GM19023 (cell line): ENCODE measurements around the gene IQUB.
"Not testable (repeated sequence)": the region's sequence is repeated elsewhere in the genome, so short reads cannot be mapped to it uniquely, and the experiment has no call there.

ENCODE experiments used
- ATAC-seq: cut with Tn5 transposase; IDR thresholded peaks from one replicate; pipeline ENCODE4 v1.9.1; 2021; ENCODE audit warnings: mild to moderate bottlenecking, moderate library complexity; ENCODE audit not compliant: unreplicated experiment

IQUB gene

DNA sequence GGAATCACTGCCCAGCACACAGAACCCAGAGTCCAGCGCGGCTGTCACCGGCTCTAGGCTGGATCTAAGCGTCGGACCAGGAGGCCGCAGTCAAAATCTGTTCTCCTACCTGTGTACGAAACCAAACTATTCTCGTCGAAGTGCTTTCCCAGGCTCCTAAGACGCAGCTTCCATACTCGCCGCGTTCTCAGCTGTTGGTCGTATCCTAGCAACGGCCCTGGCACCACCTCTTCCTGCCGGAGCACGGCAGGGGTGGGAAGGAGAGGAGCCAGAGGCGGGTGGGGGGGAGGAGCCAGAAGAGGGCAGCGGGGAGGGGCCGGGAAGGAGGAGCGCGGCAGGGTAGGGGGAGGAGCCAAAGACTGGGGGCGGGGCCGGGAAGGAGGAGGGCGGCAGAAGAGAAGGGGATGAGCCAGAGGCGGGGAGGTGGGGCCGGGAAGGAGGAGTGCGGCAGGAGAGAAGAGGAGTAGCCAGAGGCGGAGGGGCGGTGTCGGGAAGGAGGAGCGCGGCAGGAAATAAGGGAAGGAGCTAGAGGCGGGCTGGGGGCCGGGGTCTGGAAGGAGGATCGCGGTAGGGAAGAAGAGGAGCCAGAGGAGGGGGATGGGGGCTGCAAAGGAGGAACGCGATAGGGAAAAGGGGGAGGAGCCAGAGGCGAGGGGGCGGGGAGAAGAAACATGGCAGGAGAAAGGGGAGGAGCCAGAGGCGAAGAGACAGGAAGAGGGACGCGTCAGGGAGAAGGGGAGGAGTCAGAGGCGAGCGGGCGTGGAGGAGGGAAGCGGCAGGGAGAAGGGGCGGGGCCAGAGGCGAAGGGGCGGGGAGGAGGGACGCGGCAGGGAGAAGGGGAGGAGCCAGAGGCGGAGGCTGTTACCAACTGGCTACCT, at the start of gene IQUB:
Gene IQUB, minus strand, starts transcription at position 213 of the 878 bp plus-strand sequence. CDS start 22,255 bp downstream, outside the sequence.
- peak; percentile 82 for ATAC-seq

DNA sequence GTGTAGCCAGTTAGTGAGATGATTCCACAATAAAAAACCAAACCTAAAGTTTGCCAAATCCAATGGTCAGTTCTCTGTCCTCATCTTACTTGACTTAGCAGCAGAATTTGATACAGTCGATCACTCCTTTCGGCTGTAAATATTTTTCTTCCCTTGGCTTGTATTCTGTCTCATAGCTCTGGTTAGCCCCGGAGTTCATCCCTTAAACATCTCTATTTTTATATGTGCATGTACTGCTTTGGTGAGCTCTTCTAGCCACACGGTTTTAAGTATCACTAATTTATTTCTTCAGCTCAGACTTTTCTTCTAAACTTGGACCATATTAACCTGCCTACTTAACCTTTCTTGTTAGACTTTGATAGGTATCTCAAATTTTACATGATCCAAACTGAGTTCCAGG, 49.4 kb upstream of the IQUB start:
- no peak for ATAC-seq

DNA sequence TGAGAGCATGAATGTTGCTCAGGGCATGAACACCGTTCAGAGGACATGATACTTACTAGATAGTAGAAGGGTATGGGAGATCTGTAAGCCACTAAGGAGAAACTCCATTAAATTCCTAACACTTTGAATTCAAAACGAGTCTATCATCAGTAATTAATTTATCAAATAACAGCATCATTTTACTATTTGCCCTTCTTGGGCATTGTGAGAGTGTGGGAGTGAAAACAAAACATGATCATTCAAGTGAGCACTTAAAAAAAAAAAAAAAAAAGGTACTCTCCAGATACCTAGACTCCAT, 46.7 kb upstream of the IQUB start:
- ATAC-seq: no peak

DNA sequence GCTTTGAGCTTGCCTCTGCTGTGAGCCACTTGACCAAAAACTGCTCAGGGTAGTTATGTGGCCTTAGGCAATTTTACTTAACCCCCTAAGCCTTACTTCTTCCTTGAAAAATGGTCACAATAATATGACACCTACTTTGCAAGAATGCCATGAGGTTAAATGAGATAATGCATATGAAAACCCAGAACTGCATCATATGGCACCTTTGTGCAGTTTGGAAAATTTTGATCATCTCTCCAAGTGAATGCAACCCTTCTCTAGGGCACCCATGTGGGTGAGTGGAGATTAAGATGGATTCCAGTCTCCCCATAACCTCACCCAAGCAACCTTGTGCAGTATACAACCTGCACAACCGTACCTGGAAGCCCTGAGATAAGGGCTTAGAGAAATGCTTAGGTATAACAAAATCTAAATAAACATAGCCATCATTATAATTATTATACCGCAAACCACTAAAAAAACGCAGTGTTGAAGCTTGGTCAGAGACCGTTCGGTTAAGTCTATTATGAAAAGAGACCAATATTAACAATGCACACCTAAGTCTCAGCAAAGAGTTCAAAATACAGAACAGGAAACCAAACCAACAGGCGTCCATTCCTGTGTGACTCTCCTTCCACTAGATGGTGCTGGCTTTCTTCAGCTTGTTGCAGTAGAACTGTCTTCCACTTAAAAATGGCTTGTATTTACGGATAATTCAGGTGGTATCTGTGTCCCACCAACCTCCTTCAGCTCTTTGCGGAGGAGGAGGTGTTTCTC, 46.2 kb upstream of the IQUB start:
- peak; percentile 81 for ATAC-seq

DNA sequence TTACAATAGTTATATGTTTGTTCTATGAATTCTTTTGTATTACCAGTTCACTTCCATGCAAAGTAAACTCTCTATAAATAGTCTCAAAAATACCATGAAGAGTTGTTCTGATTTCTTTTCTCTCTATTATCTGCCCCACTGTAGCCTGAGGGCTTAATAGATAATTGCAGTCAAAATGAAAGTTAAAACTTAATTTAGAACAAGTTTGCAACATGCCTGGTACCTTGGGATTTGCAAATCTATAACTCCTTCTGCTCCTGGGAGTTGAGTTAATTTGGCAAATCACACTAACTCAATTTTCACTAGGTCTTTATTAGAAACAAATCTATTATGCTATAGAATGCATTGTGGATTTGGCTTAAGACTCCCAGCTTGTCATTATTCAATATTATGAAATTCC, 45.0 kb upstream of the IQUB start:
- ATAC-seq: no peak

DNA sequence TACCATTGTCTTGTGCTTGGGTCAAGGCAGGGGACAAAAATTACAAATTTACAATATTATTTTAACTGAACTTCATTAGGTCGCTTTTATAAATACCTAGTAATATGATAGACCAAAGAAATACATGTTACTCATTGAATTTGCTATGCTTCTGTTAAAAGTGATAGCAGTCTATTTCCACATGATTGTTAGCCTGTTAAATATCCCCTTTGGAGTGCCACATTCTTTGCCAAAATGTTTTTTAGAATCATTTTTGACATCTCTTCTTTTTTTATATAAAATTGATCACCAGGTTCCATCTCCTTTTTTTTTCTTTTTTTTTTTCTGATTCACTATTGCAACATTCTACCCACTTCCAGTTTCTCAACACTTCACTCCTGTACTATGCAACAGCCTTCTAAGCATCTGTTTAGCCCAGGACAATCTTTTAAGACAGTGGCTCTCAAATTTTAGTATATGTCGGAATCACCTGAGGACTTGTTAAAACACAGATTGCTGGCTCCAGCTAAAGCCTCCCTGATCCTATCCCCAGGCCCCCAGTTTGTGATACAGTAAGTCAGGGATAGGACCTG, 39.6 kb upstream of the IQUB start:
- no peak for ATAC-seq

DNA sequence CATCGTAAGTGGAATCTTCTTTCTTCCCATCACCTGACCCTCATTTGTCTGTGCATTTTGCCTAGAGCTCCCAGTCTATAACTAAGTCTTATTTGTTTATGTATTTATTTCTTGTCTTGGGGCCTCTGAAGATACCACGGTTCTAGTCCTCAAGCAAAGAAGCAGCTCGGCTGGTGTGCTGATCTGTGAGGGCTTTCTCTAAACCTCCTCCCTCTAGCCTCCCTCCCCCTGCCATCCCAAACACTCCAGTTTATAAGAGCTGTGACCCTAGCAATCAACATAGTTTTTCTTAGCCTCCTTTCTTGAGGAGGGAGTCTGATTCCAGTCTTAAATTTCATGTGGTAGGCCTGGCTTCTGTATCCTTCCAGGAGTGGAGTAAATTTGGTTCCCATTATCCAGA, 38.9 kb upstream of the IQUB start:
- ATAC-seq: no peak

DNA sequence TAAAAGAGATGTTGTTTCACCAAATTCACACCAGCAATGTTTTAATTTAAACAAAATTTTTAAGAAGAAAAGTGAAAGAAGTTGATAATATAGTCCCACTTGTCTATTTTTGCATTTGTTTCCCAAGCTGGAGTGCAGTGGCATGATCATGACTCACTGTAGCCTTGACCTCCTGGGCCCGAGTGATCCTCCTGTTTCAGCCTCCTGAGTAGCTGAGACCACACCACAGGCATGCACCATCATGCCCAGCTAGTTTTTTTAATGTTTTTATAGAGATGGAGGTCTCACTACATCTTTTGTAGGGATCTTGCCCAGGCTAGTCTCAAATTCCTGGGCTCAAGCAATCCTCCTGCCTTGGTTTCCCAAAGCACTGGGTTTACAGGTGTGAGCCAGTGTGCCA, 37.3 kb upstream of the IQUB start:
- ATAC-seq: no peak

DNA sequence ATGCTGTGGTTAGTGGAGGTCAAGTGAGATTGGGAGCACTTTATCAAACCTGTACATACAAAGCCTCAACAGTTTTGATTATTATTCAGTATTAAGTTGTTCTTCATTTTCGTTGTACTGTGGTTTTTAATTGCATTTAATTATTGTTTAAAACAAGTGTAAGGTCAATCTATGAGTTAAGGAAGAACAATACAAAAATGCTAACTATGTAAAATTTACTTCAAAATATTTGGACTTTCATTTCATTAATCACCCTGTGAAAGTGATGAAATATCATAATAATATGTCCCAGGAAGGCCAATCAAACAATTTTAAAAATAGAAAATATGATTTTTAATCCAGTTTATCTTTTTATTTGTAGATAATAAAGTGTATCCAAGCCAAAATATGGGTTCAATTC, 36.8 kb upstream of the IQUB start:
- ATAC-seq: no peak

DNA sequence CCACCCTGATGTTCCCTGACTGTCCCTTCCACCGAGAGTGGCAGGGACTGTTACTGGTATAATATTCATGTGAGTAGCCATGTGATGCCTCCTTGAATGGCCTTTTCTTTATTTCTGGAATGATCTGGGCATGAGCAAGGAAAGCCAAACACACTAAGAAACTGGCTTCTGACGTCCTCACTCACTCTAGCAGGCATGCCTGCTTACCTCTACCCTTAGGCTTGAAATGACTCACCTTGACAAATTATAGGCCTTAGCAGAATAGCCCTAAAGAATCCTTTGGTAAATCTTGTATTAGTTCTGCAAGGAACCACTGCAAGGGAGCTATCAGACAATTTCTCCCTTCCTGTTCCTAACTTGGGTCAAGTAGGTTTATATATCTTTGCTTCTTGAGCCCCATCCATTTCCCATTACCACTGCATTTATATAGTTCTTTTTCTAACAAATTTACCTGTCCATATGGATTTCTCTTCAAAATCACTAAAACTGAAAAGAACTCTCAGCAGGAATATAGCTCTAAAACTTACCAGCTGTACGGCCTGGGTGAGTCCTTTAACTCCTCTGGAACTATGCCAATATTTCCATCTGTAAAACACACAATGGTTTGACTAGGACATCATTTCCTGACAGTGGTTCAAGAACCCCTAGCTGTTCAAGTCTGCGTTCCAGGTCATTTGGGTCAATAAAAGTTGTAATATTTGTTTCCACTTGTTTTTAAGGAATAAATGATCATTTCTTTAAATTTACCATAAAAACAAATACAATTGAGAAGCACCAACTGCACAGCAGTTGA, 36.2 kb upstream of the IQUB start:
- no peak for ATAC-seq

DNA sequence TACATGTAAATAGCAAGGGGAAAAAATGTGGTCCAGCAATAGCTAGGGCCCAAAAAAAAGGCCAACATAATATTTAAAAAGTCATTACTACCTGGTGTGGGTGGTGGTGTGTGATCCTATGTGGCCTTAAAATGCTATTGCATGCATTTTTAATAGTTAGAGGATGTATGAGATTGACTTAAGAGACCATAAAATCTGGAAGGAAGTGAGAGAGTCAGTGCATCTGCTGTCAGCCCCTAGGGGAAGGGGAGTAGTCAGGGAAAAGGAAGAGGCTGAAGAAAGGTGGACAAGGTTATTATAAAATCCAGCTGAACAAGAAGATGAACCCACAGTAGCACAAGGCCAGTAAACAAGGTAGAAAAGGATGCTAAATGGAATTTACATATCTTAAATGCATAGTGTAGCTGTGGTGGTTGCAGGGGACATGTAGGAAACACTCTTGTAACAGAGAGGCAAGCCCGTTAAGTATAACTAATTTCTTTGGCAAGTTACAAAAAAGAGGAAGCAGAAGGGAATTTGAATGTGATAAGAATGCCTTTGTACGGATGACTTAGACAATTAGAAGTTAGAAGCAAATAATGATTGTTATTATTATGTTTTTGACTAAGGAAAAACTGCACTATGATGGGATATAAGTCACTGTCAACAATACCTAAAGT, 35.1 kb upstream of the IQUB start:
- ATAC-seq: no peak

DNA sequence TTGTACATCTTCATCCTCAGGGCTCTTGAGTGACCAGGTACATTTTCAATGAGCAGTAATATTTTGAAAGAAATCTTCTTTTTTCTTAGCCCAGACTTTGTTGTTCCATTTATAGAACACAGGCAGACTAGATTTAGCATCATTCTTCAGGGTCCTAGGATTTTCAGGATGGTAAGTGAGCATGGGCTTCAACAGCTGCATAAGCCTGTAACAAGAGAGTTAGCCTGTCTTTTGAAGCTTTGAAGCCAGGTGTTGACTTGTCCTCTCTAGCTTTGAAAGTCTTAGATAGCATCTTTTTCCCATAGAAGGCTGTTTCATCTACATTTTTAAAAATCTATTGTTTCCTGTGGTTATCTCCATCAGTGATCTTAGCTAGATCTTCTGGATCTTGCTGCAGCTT, 27.7 kb upstream of the IQUB start:
- no peak for ATAC-seq

DNA sequence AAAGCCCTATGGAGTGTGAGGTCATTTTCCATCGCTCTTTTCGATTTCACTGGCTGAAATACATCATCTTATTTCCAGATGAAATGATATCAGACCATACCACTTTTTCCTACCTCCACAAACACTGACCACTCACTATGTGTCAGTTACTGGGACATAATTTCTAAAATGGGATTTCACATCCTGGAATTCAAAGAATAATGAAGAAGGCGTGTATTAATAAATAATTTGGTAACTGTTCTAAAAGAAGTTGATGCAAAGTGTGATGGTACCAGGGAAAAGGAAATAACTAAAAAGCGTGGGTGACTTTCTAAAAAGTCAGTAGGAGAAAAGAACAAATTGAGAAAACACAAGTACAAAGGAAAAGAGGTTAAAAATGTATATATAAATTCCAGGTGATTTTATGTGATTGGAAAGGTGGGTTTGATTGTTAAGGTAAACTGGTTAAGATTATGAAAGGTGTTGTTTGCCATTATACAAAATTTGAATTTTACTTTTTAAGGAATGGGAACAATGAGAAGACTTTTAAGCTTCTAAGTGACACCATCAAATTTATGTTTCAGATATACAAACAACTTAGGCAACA, 24.0 kb upstream of the IQUB start:
- ATAC-seq: no peak

DNA sequence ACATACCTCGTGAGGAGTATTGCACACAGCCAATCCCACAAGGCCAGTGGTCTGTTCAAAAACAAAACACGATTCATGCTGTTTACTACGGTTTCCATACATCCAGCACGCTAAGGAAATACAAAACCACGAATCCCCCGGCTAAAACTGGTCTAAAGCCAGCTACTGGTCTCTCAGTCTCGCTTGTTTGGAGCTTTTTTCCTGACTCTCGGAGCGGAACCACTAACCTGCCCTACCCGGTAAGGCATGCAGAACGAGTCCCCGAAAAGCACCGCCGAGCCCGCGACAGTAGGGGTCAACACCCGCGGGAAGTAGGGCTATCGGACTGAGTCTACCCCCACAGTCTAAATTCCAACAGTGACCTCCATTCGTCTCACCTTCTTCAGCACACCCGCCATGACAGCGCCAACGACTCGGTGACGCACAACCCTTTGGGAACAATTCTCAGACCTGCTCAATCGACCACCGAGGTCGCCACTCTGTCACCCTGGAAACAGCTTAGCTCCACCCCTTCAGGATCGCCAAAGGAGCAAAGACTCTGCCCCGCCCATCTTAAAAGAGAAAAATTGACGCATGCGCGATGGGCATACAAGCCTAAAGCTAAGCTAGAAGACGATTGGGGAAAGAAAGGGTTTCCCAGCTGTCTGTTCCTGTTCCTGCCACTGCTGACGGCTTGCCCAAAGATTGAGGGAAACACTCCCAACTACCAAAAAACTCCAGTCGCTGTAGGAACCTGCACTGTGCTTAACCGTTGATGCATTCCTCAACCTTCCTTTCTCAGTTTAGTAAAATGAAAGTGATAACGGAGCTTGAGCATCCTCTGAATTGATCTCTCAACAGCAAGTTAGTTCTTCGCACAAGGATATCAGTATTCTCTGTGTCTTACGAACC, 23.2 kb upstream of the IQUB start, which contains the start of gene NDUFA5:
Gene NDUFA5, minus strand, starts transcription at position 421 of the 891 bp plus-strand sequence. Its CDS starts 23 bp downstream, at position 398.
- peak; percentile 98 for ATAC-seq

DNA sequence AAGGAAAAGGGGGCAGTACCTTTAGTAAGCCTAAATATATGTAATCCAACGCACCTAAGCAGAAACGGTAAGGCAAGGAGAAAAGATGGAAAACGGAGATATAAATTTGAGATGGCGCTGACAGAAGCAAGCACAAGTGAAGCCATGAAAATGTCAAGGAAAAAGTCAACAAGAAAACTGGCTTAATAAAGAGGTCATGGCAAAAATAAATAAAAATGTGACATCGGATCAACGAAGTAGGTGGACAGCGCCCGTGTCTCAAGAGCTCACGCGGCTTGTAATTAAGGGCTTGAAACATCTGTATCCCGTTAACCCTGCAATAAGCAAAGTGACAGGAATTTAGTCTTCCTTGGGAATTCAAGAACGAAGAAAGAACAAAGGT, 22.6 kb upstream of the IQUB start:
- ATAC-seq: no peak

DNA sequence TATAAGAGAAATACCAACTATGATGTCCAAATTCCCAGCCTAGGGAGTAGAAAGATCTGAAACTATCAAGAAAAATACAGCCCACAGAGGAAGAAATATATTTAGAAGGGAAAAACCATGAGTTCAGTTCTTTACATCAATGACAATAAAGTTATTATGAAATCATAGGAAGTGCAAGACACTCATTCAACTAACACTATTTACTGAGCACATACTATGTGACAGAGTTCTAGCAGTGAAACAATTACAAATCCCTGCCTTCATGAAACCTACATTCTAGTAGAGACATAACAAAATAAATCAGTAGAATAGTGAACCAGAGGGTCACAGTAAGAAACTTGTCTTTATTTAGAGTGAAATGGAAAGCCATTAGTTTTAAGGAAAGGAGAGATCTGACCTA, 21.1 kb upstream of the IQUB start:
- no peak for ATAC-seq

DNA sequence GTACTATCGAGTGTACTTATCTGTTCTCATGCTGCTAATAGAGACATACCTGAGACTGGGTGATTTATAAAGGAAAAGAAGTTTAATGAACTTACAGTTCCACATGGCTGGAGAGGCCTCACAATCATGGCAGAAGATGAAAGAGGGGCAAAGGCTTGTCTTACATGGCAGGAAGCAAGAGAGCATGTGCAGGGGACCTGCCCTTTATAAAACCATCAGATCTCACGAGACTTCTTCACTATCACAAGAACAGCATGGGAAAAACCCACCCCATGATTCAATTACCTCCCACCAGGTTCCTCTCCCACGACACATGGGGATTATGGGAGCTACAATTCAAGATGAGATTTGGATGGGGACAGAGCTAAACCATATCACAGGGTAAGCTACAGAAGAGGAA, 18.8 kb upstream of the IQUB start:
- ATAC-seq: no peak

DNA sequence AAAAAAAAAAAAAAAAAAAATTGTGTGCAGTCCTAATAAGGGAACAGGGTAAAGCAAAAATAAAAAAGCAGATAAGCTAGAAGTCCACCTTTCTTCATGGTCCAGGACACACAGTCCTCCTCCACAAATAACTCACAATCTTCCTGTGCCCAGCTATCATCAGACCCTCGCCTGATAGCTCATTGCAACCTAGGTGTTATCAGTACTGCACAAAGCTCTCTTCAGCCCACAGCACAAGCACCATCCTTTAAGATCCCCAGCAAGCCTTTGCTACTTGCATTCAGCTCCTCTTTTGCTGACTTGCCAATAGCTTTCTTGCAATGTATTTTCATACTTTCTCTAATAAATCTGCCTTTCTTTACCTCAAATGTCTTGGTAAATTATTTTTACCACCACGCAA, 18.2 kb upstream of the IQUB start:
- ATAC-seq: no peak

DNA sequence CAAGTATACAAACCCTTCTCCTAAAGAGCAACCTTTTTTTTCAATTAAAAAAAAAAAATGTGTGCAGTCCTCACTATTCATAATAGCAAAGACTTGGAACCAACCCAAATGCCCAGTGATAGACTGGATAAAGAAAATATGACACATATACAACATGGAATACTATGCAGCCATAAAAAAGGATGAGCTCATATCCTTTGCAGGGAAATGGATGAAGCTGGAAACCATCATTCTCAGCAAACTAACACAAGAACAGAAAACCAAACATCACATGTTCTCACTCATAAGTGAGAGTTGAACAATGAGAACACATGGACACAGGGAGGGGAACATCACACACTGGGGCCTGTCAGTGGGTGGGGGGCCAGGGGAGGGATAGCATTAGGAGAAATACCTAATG, 17.7 kb upstream of the IQUB start:
- ATAC-seq: not testable (repeated sequence)
